ENCODE results near the gene TMEM169.

TMEM169 gene

DNA sequence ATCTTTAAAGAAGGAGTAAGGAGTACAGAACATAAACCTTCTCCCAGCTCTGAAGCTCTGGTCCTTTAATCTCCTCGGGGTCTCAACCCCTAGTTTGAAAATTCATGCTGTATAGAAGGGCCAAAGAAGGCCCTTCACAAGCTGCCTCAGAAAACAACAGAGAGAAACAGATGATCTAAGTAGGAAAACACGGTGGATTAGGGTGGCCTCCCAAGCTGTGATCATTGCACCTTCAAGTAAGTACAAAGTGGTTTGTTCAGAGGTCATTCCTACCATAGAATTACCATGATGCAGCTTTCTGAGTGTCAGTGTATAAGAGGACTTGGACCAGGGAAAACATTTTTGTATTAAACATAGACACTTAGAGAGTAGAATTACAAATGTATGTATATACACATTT is 10.9 kb downstream of the TMEM169 start:
- Histone ChIP-seq H2BK5ac (ENCODE audit: low read length) (no peak overlapping the region), H4K91ac (ENCODE audit: low read depth, low read length, poor library complexity) (no peak overlapping the region), H2AK5ac (ENCODE audit: low read depth, low read length) (no peak overlapping the region), H3K18ac (ENCODE audit: low read length) (no peak overlapping the region), H4K8ac (ENCODE audit: low read depth, low read length) (no peak overlapping the region), H3K4me2 (ENCODE audit: insufficient read depth, low read length, poor library complexity, severe bottlenecking) (no peak overlapping the region), H2AFZ (ENCODE audit: low read length) (no peak overlapping the region), H3K4me3 (ENCODE audit: low read length in 2 of 2) (no peak overlapping the region), H3K23ac (ENCODE audit: low read depth, low read length, poor library complexity) (no peak overlapping the region), H3K36me3 (replicated peaks in 1 of 2; ENCODE audit: control insufficient read depth in 2 of 2, insufficient read depth in 2 of 2, low read length in 2 of 2) (peaks cover 13 to 27% of the 10 kb centered on the region in 2 donors), H3K14ac (ENCODE audit: low read length) (no peak overlapping the region), H2BK12ac (ENCODE audit: low read length) (no peak overlapping the region), H3K79me1 (ENCODE audit: low read depth, low read length) (peaks cover 2% of the 10 kb centered on the region), H2BK15ac (ENCODE audit: low read length) (no peak overlapping the region), H3K4ac (ENCODE audit: low read length) (no peak overlapping the region), H3K27me3 (ENCODE audit: control insufficient read depth in 3 of 3, insufficient read depth in 3 of 3, low read depth in 1 of 3, low read length in 3 of 3) (no peaks in the 10 kb centered on the region), H3K27ac (replicated peaks; ENCODE audit: low read length) (no peak overlapping the region), H3K4me1 (ENCODE audit: control insufficient read depth in 2 of 2, insufficient read depth in 1 of 2, low read depth in 1 of 2, low read length in 2 of 2) (no peaks in the 10 kb centered on the region), H2BK120ac (ENCODE audit: low read depth, low read length) (no peak overlapping the region), H3K9me3 (replicated peaks in 1 of 2; ENCODE audit: control insufficient read depth in 2 of 2, insufficient read depth in 1 of 2, low read depth in 1 of 2, low read length in 2 of 2) (no peaks in the 10 kb centered on the region), H3K9ac (ENCODE audit: low read depth, low read length, poor library complexity) (no peak overlapping the region)
- DNase-seq (ENCODE audit: low spot score) = no peak
- WGBS, 2 donors (ENCODE audit: extremely low coverage in 2 of 2, insufficient read length in 2 of 2, insufficient replicate concordance in 1 of 2) = no CpG with 5 or more reads among the region's 2 CpGs

DNA sequence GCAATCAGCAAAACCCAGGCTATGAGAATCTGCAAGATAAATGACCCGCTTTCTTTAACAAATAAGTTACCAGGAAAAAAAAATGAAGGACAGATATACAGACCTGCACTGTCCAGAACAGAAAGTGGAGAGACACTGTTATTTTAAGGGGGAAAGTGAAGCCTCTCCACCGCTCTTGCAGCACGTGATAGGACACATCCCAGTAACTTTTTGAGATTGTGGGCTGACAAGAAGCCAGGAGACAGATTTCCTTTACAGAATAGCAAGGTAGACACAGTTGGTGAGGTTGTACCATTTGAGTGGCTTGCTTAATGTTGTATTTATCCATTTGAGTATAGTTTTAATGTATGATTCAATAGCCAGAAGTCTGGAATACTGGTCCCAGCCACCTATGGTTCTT is 13.0 kb downstream of the TMEM169 start:
- no peak overlapping the region for H4K91ac ChIP-seq (ENCODE audit: low read depth, low read length, poor library complexity)
- H2AFZ ChIP-seq (ENCODE audit: low read length) = no peak overlapping the region
- no peak overlapping the region for H2BK5ac ChIP-seq (ENCODE audit: low read length)
- no peak overlapping the region for H3K27ac ChIP-seq (replicated peaks; ENCODE audit: low read length)
- no peak for DNase-seq (ENCODE audit: low spot score)
- H3K23ac ChIP-seq (ENCODE audit: low read depth, low read length, poor library complexity) = no peak overlapping the region
- no peak overlapping the region for H2BK120ac ChIP-seq (ENCODE audit: low read depth, low read length)
- H4K8ac ChIP-seq (ENCODE audit: low read depth, low read length) = no peak overlapping the region
- WGBS, 2 donors (ENCODE audit: extremely low coverage in 2 of 2, insufficient read length in 2 of 2, insufficient replicate concordance in 1 of 2) = no CpG with 5 or more reads among the region's 3 CpGs
- no peak overlapping the region for H3K4me3 ChIP-seq (ENCODE audit: low read length in 2 of 2)
- peaks cover 32 to 47% of the 10 kb centered on the region in 2 donors for H3K36me3 ChIP-seq (replicated peaks in 1 of 2; ENCODE audit: control insufficient read depth in 2 of 2, insufficient read depth in 2 of 2, low read length in 2 of 2)
- H3K9me3 ChIP-seq (replicated peaks in 1 of 2; ENCODE audit: control insufficient read depth in 2 of 2, insufficient read depth in 1 of 2, low read depth in 1 of 2, low read length in 2 of 2) = peaks cover 0 to 6% of the 10 kb centered on the region in 2 donors
- H3K4ac ChIP-seq (ENCODE audit: low read length) = no peak overlapping the region
- H3K9ac ChIP-seq (ENCODE audit: low read depth, low read length, poor library complexity) = no peak overlapping the region
- peaks cover 0 to 5% (median 0%) of the 10 kb centered on the region in 3 experiments for H3K27me3 ChIP-seq (ENCODE audit: control insufficient read depth in 3 of 3, insufficient read depth in 3 of 3, low read depth in 1 of 3, low read length in 3 of 3)
- no peak overlapping the region for H2AK5ac ChIP-seq (ENCODE audit: low read depth, low read length)
- peaks cover 9% of the 10 kb centered on the region for H3K79me1 ChIP-seq (ENCODE audit: low read depth, low read length)
- H2BK15ac ChIP-seq (ENCODE audit: low read length) = no peak overlapping the region
- no peak overlapping the region for H3K18ac ChIP-seq (ENCODE audit: low read length)
- H3K4me2 ChIP-seq (ENCODE audit: insufficient read depth, low read length, poor library complexity, severe bottlenecking) = no peak overlapping the region
- H3K4me1 ChIP-seq (ENCODE audit: control insufficient read depth in 2 of 2, insufficient read depth in 1 of 2, low read depth in 1 of 2, low read length in 2 of 2) = no peaks in the 10 kb centered on the region
- H3K14ac ChIP-seq (ENCODE audit: low read length) = no peak overlapping the region
- H2BK12ac ChIP-seq (ENCODE audit: low read length) = no peak overlapping the region

- no peak overlapping the region for H3K18ac ChIP-seq (ENCODE audit: low read length)
- no peak for DNase-seq (ENCODE audit: low spot score)
- H3K4me3 ChIP-seq (ENCODE audit: low read length in 2 of 2) = peak overlapping the region in 1 of 2 donors; percentile 74
- H3K9me3 ChIP-seq (replicated peaks in 1 of 2; ENCODE audit: control insufficient read depth in 2 of 2, insufficient read depth in 1 of 2, low read depth in 1 of 2, low read length in 2 of 2) = peaks cover 0 to 6% of the 10 kb centered on the region in 2 donors
- no peak overlapping the region for H2AFZ ChIP-seq (ENCODE audit: low read length)
- no peak overlapping the region for H3K9ac ChIP-seq (ENCODE audit: low read depth, low read length, poor library complexity)
- no peak overlapping the region for H3K27ac ChIP-seq (replicated peaks; ENCODE audit: low read length)
- H4K8ac ChIP-seq (ENCODE audit: low read depth, low read length) = no peak overlapping the region
- peak overlapping the region; percentile 38 for H3K23ac ChIP-seq (ENCODE audit: low read depth, low read length, poor library complexity)
- H2BK15ac ChIP-seq (ENCODE audit: low read length) = no peak overlapping the region
- H2BK120ac ChIP-seq (ENCODE audit: low read depth, low read length) = no peak overlapping the region
- no peak overlapping the region for H2AK5ac ChIP-seq (ENCODE audit: low read depth, low read length)
- no peaks in the 10 kb centered on the region for H3K4me1 ChIP-seq (ENCODE audit: control insufficient read depth in 2 of 2, insufficient read depth in 1 of 2, low read depth in 1 of 2, low read length in 2 of 2)
- WGBS, 2 donors (ENCODE audit: extremely low coverage in 2 of 2, insufficient read length in 2 of 2, insufficient replicate concordance in 1 of 2) = 100% methylated on average over 6 to 8 of the region's 9 CpGs
- peak overlapping the region; percentile 6 for H4K91ac ChIP-seq (ENCODE audit: low read depth, low read length, poor library complexity)
- H2BK12ac ChIP-seq (ENCODE audit: low read length) = peak overlapping the region; percentile 26
- no peak overlapping the region for H3K4ac ChIP-seq (ENCODE audit: low read length)
- H3K27me3 ChIP-seq (ENCODE audit: control insufficient read depth in 3 of 3, insufficient read depth in 3 of 3, low read depth in 1 of 3, low read length in 3 of 3) = peaks cover 0 to 5% (median 0%) of the 10 kb centered on the region in 3 experiments
- H3K36me3 ChIP-seq (replicated peaks in 1 of 2; ENCODE audit: control insufficient read depth in 2 of 2, insufficient read depth in 2 of 2, low read length in 2 of 2) = peaks cover 46 to 69% of the 10 kb centered on the region in 2 donors
- peaks cover 8% of the 10 kb centered on the region for H3K79me1 ChIP-seq (ENCODE audit: low read depth, low read length)
- no peak overlapping the region for H3K14ac ChIP-seq (ENCODE audit: low read length)
- no peak overlapping the region for H2BK5ac ChIP-seq (ENCODE audit: low read length)
- H3K4me2 ChIP-seq (ENCODE audit: insufficient read depth, low read length, poor library complexity, severe bottlenecking) = no peak overlapping the region
Measured at GRCh38 chr2:216098421-216099334, 17.0 kb downstream of the TMEM169 start.

GRCh38 chr2:216101109-216101508 is 19.4 kb downstream of the TMEM169 start:
- H3K9me3 ChIP-seq (replicated peaks in 1 of 2; ENCODE audit: control insufficient read depth in 2 of 2, insufficient read depth in 1 of 2, low read depth in 1 of 2, low read length in 2 of 2) = peaks cover 0 to 6% of the 10 kb centered on the region in 2 donors
- no peak overlapping the region for H3K9ac ChIP-seq (ENCODE audit: low read depth, low read length, poor library complexity)
- no peak overlapping the region for H3K14ac ChIP-seq (ENCODE audit: low read length)
- no peak overlapping the region for H2BK15ac ChIP-seq (ENCODE audit: low read length)
- H3K27ac ChIP-seq (replicated peaks; ENCODE audit: low read length) = no peak overlapping the region
- no peak overlapping the region for H3K18ac ChIP-seq (ENCODE audit: low read length)
- no peak overlapping the region for H2AFZ ChIP-seq (ENCODE audit: low read length)
- no peak overlapping the region for H3K4me3 ChIP-seq (ENCODE audit: low read length in 2 of 2)
- WGBS, 2 donors (ENCODE audit: extremely low coverage in 2 of 2, insufficient read length in 2 of 2, insufficient replicate concordance in 1 of 2) = no CpG with 5 or more reads among the region's 4 CpGs
- peaks cover 0 to 5% (median 0%) of the 10 kb centered on the region in 3 experiments for H3K27me3 ChIP-seq (ENCODE audit: control insufficient read depth in 3 of 3, insufficient read depth in 3 of 3, low read depth in 1 of 3, low read length in 3 of 3)
- no peak overlapping the region for H2BK120ac ChIP-seq (ENCODE audit: low read depth, low read length)
- H3K79me1 ChIP-seq (ENCODE audit: low read depth, low read length) = peaks cover 8% of the 10 kb centered on the region
- H2BK5ac ChIP-seq (ENCODE audit: low read length) = no peak overlapping the region
- H4K91ac ChIP-seq (ENCODE audit: low read depth, low read length, poor library complexity) = no peak overlapping the region
- H3K23ac ChIP-seq (ENCODE audit: low read depth, low read length, poor library complexity) = no peak overlapping the region
- DNase-seq (ENCODE audit: low spot score) = no peak
- H3K4me2 ChIP-seq (ENCODE audit: insufficient read depth, low read length, poor library complexity, severe bottlenecking) = no peak overlapping the region
- H3K4me1 ChIP-seq (ENCODE audit: control insufficient read depth in 2 of 2, insufficient read depth in 1 of 2, low read depth in 1 of 2, low read length in 2 of 2) = peaks cover 4 to 10% of the 10 kb centered on the region in 2 donors
- H3K4ac ChIP-seq (ENCODE audit: low read length) = no peak overlapping the region
- H2AK5ac ChIP-seq (ENCODE audit: low read depth, low read length) = no peak overlapping the region
- no peak overlapping the region for H2BK12ac ChIP-seq (ENCODE audit: low read length)
- no peak overlapping the region for H4K8ac ChIP-seq (ENCODE audit: low read depth, low read length)
- peaks cover 39 to 63% of the 10 kb centered on the region in 2 donors for H3K36me3 ChIP-seq (replicated peaks in 1 of 2; ENCODE audit: control insufficient read depth in 2 of 2, insufficient read depth in 2 of 2, low read length in 2 of 2)

All from neuronal stem cell (in vitro differentiated cells).